ENCODE results near the gene PRICKLE2. TPM values are rescaled to one million over a fixed set of nuclear protein-coding genes. Genes with fewer than 3 reads are reported as not detected.

Gene PRICKLE2
- total and polyA plus RNA-seq, 10 of the 15 experiments (the other 5 are each of a cell fraction or from before 2014, with no cell fraction given) = 0.11 to 2.6 (median 0.69) TPM

- Histone ChIP-seq H3K36me3 (ENCODE audit: control insufficient read depth in 2 of 2, insufficient read depth in 2 of 2, low read length in 1 of 2) (no peaks in the 10 kb centered on the region), H3K4me2 (ENCODE audit: control insufficient read depth, insufficient read depth) (no peak overlapping the region), H4K20me1 (ENCODE audit: control insufficient read depth, insufficient read depth) (no peaks in the 10 kb centered on the region), H3K4me3 (no peak overlapping the region), H3K9ac (ENCODE audit: control insufficient read depth, insufficient read depth, low read length) (no peak overlapping the region), H2AFZ (ENCODE audit: control insufficient read depth, low read depth, low read length) (no peak overlapping the region), H3K79me2 (ENCODE audit: control insufficient read depth, insufficient read depth, low read length) (no peaks in the 10 kb centered on the region), H3K27me3 (replicated peaks in 1 of 2; ENCODE audit: control insufficient read depth in 2 of 2, insufficient read depth in 2 of 2, low read length in 1 of 2) (no peaks in the 10 kb centered on the region), H3K27ac (ENCODE audit: control insufficient read depth, insufficient read depth) (no peak overlapping the region), H3K9me3 (replicated peaks; ENCODE audit: control insufficient read depth, insufficient read depth, low read length) (no peaks in the 10 kb centered on the region), H3K4me1 (ENCODE audit: control insufficient read depth, insufficient read depth, low read length) (no peaks in the 10 kb centered on the region)
- FAIRE-seq (no peak), DNase-seq (ENCODE audit: low read depth, low spot score) (no peak), ATAC-seq (no peak)
- in situ Hi-C loops (cut with MboI) (no loop called here), intact Hi-C loops (cut with micrococcal nuclease; ENCODE audit: unreplicated experiment) (no loop called here)
- SMC1A ChIA-PET (ENCODE audit: uncharacterized antibody, unreplicated experiment) = no interaction called here
- 6% methylated on average over 3 of the region's 3 CpGs for WGBS (ENCODE audit: insufficient coverage, insufficient replicate concordance, low lambda C conversion rate, missing lambda C conversion rate)
- CTCF ChIA-PET = interaction anchor here (2.7 kb wide), 1 partner anchor 11 kb away, joined by 6 read pairs; no protein-coding TSS in a partner anchor
- BruUV-seq (replicated peaks) = no TSS peak
- TF ChIP-seq ZNF24 (IDR thresholded peaks at IDR 0.05) (no peak), HSF1 (IDR thresholded peaks at IDR 0.05; ENCODE audit: low read depth, low read length) (no peak), ETV6 (conservative IDR thresholded peaks at IDR 0.05 in 1 of 2, IDR thresholded peaks at IDR 0.05 in 1 of 2; ENCODE audit: borderline replicate concordance in 1 of 2, low read depth in 1 of 2) (peak in 1 of 2 experiments; percentile 54; a peak in 1 of 4 replicates)
- RAD21 ChIA-PET (ENCODE audit: unreplicated experiment) = no interaction called here
- POLR2A ChIA-PET = no interaction called here
Observed at GRCh38 chr3:64093825-64094712, 131.2 kb downstream of the PRICKLE2 start.

GRCh38 chr3:64093211-64093610, 132.1 kb downstream of the PRICKLE2 start:
- no peak for ATAC-seq
- no peak for TF ChIP-seq HCFC1 (IDR thresholded peaks at IDR 0.05; ENCODE audit: low read length)
- no peak for TF ChIP-seq POLR2A (IDR thresholded peaks at IDR 0.05; ENCODE audit: low read depth, low read length)
- no peak for TF ChIP-seq ZNF622 (IDR thresholded peaks at IDR 0.05)
- TF ChIP-seq CBX5 (IDR thresholded peaks at IDR 0.05; ENCODE audit: low read depth) = no peak
- CTCF ChIA-PET = no interaction called here
- POLR2A ChIA-PET = no interaction called here
- H3K4me1 ChIP-seq (ENCODE audit: control insufficient read depth, insufficient read depth, low read length) = no peaks in the 10 kb centered on the region
- no peak overlapping the region for H3K9ac ChIP-seq (ENCODE audit: control insufficient read depth, insufficient read depth, low read length)
- H3K27ac ChIP-seq (ENCODE audit: control insufficient read depth, insufficient read depth) = no peak overlapping the region
- no peaks in the 10 kb centered on the region for H3K36me3 ChIP-seq (ENCODE audit: control insufficient read depth in 2 of 2, insufficient read depth in 2 of 2, low read length in 1 of 2)
- no peaks in the 10 kb centered on the region for H3K27me3 ChIP-seq (replicated peaks in 1 of 2; ENCODE audit: control insufficient read depth in 2 of 2, insufficient read depth in 2 of 2, low read length in 1 of 2)
- intact Hi-C loops (cut with micrococcal nuclease; ENCODE audit: unreplicated experiment) = no loop called here
- no peak for FAIRE-seq
- H3K9me3 ChIP-seq (replicated peaks; ENCODE audit: control insufficient read depth, insufficient read depth, low read length) = no peaks in the 10 kb centered on the region
- no peaks in the 10 kb centered on the region for H4K20me1 ChIP-seq (ENCODE audit: control insufficient read depth, insufficient read depth)
- no peak overlapping the region for H3K4me3 ChIP-seq
- SMC1A ChIA-PET (ENCODE audit: uncharacterized antibody, unreplicated experiment) = no interaction called here
- in situ Hi-C loops (cut with MboI) = no loop called here
- H3K79me2 ChIP-seq (ENCODE audit: control insufficient read depth, insufficient read depth, low read length) = no peaks in the 10 kb centered on the region
- H3K4me2 ChIP-seq (ENCODE audit: control insufficient read depth, insufficient read depth) = no peak overlapping the region
- RAD21 ChIA-PET (ENCODE audit: unreplicated experiment) = no interaction called here
- DNase-seq (ENCODE audit: low read depth, low spot score) = no peak
- no peak overlapping the region for H2AFZ ChIP-seq (ENCODE audit: control insufficient read depth, low read depth, low read length)
- BruUV-seq (replicated peaks) = no TSS peak

Data from GM12878 (cell line).